HCT116 (cell line): Measurements from ENCODE around the gene BIN2. TPM values are rescaled to one million over a fixed set of nuclear protein-coding genes. Genes with fewer than 3 reads are reported as not detected.

Source experiments
- ATAC-seq: fragments of 200-7000 bp; cut with Tn5 transposase; 2 replicates; pipeline ENCODE4 v1.9.1; 2020; ENCODE audit warnings: mild to moderate bottlenecking, moderate library complexity
- BruUV-seq: library from RNA; stranded (reverse); fragments of 400-500 nt; replicated peaks from 2 replicates; lab custom pipeline; 2021; lab: Mats Ljungman, UMichigan
- CTCF ChIA-PET: fragments of 300-600 bp; sonication (Branson Sonifier 250); formaldehyde crosslinking; loops from one replicate; lab custom pipeline; 2021; ENCODE audit warnings: antibody characterized with exemption; lab: Charles Lee
- POLR2A ChIA-PET: fragments of 300-600, 350-600 bp; sonication (Branson Sonifier 250); formaldehyde crosslinking; loops from one replicate; lab custom pipeline; 2021; ENCODE audit warnings: antibody characterized with exemption; lab: Charles Lee
- RAD21 ChIA-PET, 2 experiments: fragments of 300-600 bp; sonication (Branson Sonifier 250); formaldehyde crosslinking; loops; one replicate each; lab custom pipeline; 2023; ENCODE audit warnings: low total read pairs in 2 of 2; ENCODE audit not compliant: uncharacterized antibody in 2 of 2, unreplicated experiment in 2 of 2, low non-redundant PET in 1 of 2; lab: Charles Lee
- DNase-seq: peaks from one replicate; pipeline ENCODE4 v3.0.0-alpha.2; 2010; ENCODE audit warnings: low read depth, low spot score
- H2AFZ ChIP-seq: fragments of 200-600 bp; shearing (Covaris generic), sonication (generic); 2 replicates; pipeline ENCODE4 v1.6.1; 2017; ENCODE audit warnings: low read depth, mixed run types, mixed read lengths, antibody characterized with exemption, low read length; ENCODE audit not compliant: poor library complexity, severe bottlenecking
- H3K27ac ChIP-seq: 2 replicates; pipeline ENCODE4 v1.5.1; 2012; ENCODE audit warnings: low read depth, low read length
- H3K27me3 ChIP-seq: fragments of 200-600 bp; sonication (generic); 2 replicates; pipeline ENCODE4 v1.6.1; 2016; ENCODE audit warnings: mixed run types, low read length, mixed read lengths; ENCODE audit not compliant: insufficient read depth
- H3K36me3 ChIP-seq, 2 experiments: fragments of 200-500 bp in 1 of 2; fragments of 200-600 bp in 1 of 2; sonication (Bioruptor generic) in 1 of 2; sonication (generic) in 1 of 2; 2 replicates each; pipeline versions ENCODE4 v1.5.1 to v1.6.1; 2014 to 2016; ENCODE audit warnings: low read length in 2 of 2, inconsistent platforms in 1 of 2, mixed read lengths in 1 of 2, mixed run types in 1 of 2; ENCODE audit not compliant: insufficient read depth in 2 of 2, control insufficient read depth in 1 of 2
- H3K4me1 ChIP-seq, 2 experiments: fragments of 200-600 bp in 1 of 2; sonication (generic) in 1 of 2; 2 replicates each; pipeline versions ENCODE4 v1.5.1 to v1.6.1; 2012 to 2017; ENCODE audit warnings: low read length in 2 of 2, inconsistent platforms in 1 of 2, mild to moderate bottlenecking in 1 of 2, mixed read lengths in 1 of 2, mixed run types in 1 of 2, moderate library complexity in 1 of 2; ENCODE audit not compliant: insufficient read depth in 2 of 2, control insufficient read depth in 1 of 2
- H3K4me2 ChIP-seq: fragments of 200-600 bp; sonication (generic); 2 replicates; pipeline ENCODE4 v1.6.1; 2017; ENCODE audit warnings: mixed run types, low read length, mixed read lengths
- H3K4me3 ChIP-seq, 2 experiments: fragments of 200-600 bp in 1 of 2; sonication (generic) in 1 of 2; replicated peaks in 1 of 2; 2 replicates each; pipeline ENCODE4 v1.5.1; 2011 to 2016; ENCODE audit warnings: low read length in 2 of 2, control low read depth in 1 of 2, low read depth in 1 of 2, mild to moderate bottlenecking in 1 of 2, mixed read lengths in 1 of 2, mixed run types in 1 of 2
- H3K79me2 ChIP-seq: fragments of 200-600 bp; sonication (generic); 2 replicates; pipeline ENCODE4 v1.6.1; 2017; ENCODE audit warnings: mild to moderate bottlenecking, mixed run types, low read length, moderate library complexity, mixed read lengths; ENCODE audit not compliant: insufficient read depth
- H3K9ac ChIP-seq: fragments of 200-600 bp; sonication (generic); 2 replicates; pipeline ENCODE4 v1.6.1; 2016; ENCODE audit warnings: low read length, mixed read lengths
- H3K9me2 ChIP-seq: fragments of 200-600 bp; sonication (generic), shearing (Covaris generic); 2 replicates; pipeline ENCODE4 v1.6.1; 2017; ENCODE audit warnings: mixed run types, mild to moderate bottlenecking, moderate library complexity; ENCODE audit not compliant: insufficient read depth
- H3K9me3 ChIP-seq, 2 experiments: fragments of 200-500 bp in 1 of 2; fragments of 200-600 bp in 1 of 2; sonication (Bioruptor generic) in 1 of 2; sonication (generic) in 1 of 2; 2 replicates each; pipeline ENCODE4 v1.6.1; 2014 to 2017; ENCODE audit warnings: low read length in 2 of 2, mixed read lengths in 2 of 2, inconsistent platforms in 1 of 2, low read depth in 1 of 2, mild to moderate bottlenecking in 1 of 2, mixed run types in 1 of 2, moderate library complexity in 1 of 2; ENCODE audit not compliant: control insufficient read depth in 1 of 2, insufficient read depth in 1 of 2
- H4K20me1 ChIP-seq: fragments of 200-600 bp; sonication (generic), shearing (Covaris generic); 2 replicates; pipeline ENCODE4 v1.6.1; 2017; ENCODE audit warnings: mixed run types, mild to moderate bottlenecking, moderate library complexity; ENCODE audit not compliant: insufficient read depth
- CBX3 ChIP-seq: IDR thresholded peaks from 2 replicates; pipeline ENCODE4 v1.6.1; 2012; ENCODE audit warnings: low read depth
- EGR1 ChIP-seq: IDR thresholded peaks from 2 replicates; pipeline ENCODE4 v1.6.1; 2012; ENCODE audit warnings: low read depth
- ELF1 ChIP-seq: IDR thresholded peaks from 2 replicates; pipeline ENCODE4 v1.6.1; 2012; ENCODE audit warnings: low read depth, borderline replicate concordance
- EZH2 ChIP-seq: fragments of 200-600 bp; sonication (generic); IDR thresholded peaks from 2 replicates; pipeline ENCODE4 v1.6.1; 2017; ENCODE audit warnings: antibody characterized with exemption, mixed run types
- EZH2phosphoT487 ChIP-seq: fragments of 200-600 bp; IDR thresholded peaks from 2 replicates; pipeline ENCODE4 v1.6.1; 2018; ENCODE audit warnings: antibody characterized with exemption, borderline replicate concordance
- POLR2A ChIP-seq: IDR thresholded peaks from 2 replicates; pipeline ENCODE4 v1.7.0; 2011; ENCODE audit warnings: borderline replicate concordance; ENCODE audit not compliant: insufficient read depth, insufficient read length; ENCODE audit errors: extremely low read depth
- RAD21 ChIP-seq: IDR thresholded peaks from 2 replicates; pipeline ENCODE4 v1.6.1; 2012; ENCODE audit warnings: low read depth, mild to moderate bottlenecking
- SIN3A ChIP-seq: IDR thresholded peaks from 2 replicates; pipeline ENCODE4 v1.6.1; 2012; ENCODE audit warnings: low read depth
- SP1 ChIP-seq: IDR thresholded peaks from 2 replicates; pipeline ENCODE4 v1.6.1; 2012; ENCODE audit warnings: low read depth
- SRF ChIP-seq: IDR thresholded peaks from 2 replicates; pipeline ENCODE4 v1.6.1; 2012; ENCODE audit warnings: low read depth
- TCF7L2 ChIP-seq: IDR thresholded peaks from 2 replicates; pipeline ENCODE4 v1.7.0; 2011; ENCODE audit warnings: borderline replicate concordance, inconsistent platforms; ENCODE audit not compliant: insufficient read depth, insufficient read length; ENCODE audit errors: extremely low read depth
- YY1 ChIP-seq: IDR thresholded peaks from 2 replicates; pipeline ENCODE4 v1.6.1; 2011; ENCODE audit warnings: low read length, low read depth, moderate library complexity, mild to moderate bottlenecking; ENCODE audit not compliant: insufficient replicate concordance; ENCODE audit errors: extremely low read depth
- ZNF274 ChIP-seq: fragments of 200-500 bp; sonication (Bioruptor generic); IDR thresholded peaks from 2 replicates; pipeline ENCODE4 v1.6.1; 2014; ENCODE audit warnings: mild to moderate bottlenecking, low read depth, low read length, inconsistent platforms
- intact Hi-C: fragments of 100-400 bp; cut with micrococcal nuclease; formaldehyde crosslinking; loops from 2 replicates; pipeline ENCODE4 v1.10.0; 2022
- total RNA-seq: library from RNA; stranded (reverse); gene quantifications from one replicate; pipeline ENCODE4 v1.2.1, GENCODE V29; 2021; ENCODE audit not compliant: unreplicated experiment
- TF ChIP-seq, protein P1 (sequence below): IDR thresholded peaks from 2 replicates; pipeline ENCODE4 v1.6.1; 2012; ENCODE audit warnings: low read depth
- TF ChIP-seq, protein P2 (sequence below): IDR thresholded peaks from 2 replicates; pipeline ENCODE4 v1.6.1; 2012

The BIN2 gene
- total RNA-seq, 1 experiment from 2014 or later: 0.22 TPM

DNA sequence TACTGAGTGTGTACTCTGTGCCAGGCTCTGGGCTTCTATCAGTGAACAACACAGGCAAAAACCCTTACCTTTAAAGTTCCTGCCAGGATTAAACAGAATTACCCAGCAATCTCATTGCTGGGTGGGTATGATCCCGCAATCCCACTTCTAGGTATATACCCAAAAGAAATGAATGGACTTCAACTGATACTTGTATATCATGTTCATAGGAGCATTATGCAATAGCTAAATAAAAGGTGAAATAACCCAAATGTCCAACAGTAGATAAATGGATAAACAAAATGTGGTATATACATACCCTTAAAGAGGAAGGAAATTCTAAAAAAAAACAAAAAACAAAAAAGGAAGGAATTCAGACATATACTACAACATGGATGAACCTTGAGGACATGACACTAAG lies 70.7 kb downstream of the BIN2 start:
- no peaks in the 10 kb centered on the region for H3K27me3 ChIP-seq
- peaks cover 5% of the 10 kb centered on the region; the same call in 1 of the 2 replicates for H4K20me1 ChIP-seq
- ChIA-PET RAD21 (no interaction called here), POLR2A (interaction anchor here (0.5 to 1.3 kb wide), 3 partner anchors 9 to 739 kb away, joined by 3 to 4 read pairs (median 3); no protein-coding TSS in a partner anchor), CTCF (interaction anchor here (0.8 to 1.6 kb wide), 4 partner anchors 9 to 88 kb away, joined by 7 to 23 read pairs (median 8); partner anchors contain the start of gene DAZAP2)
- intact Hi-C loops: no loop called here
- H3K27ac ChIP-seq: no peak overlapping the region
- BruUV-seq: no TSS peak
- no peaks in the 10 kb centered on the region for H3K4me1 ChIP-seq
- DNase-seq (no peak), ATAC-seq (no peak)
- no peaks in the 10 kb centered on the region for H3K9me3 ChIP-seq
- no peak overlapping the region for H3K4me3 ChIP-seq
- no peak overlapping the region for H3K9ac ChIP-seq
- no peak overlapping the region for H3K4me2 ChIP-seq
- TF ChIP-seq SIN3A (no peak), SRF (no peak), CBX3 (no peak), ELF1 (no peak), ZNF274 (no peak)
- peaks cover 2 to 9% of the 10 kb centered on the region in 2 experiments; a peak in 2 of 4 replicates for H3K36me3 ChIP-seq
- no peaks in the 10 kb centered on the region for H3K9me2 ChIP-seq
- H3K79me2 ChIP-seq: peaks cover 33% of the 10 kb centered on the region
- no peak overlapping the region for H2AFZ ChIP-seq

DNA sequence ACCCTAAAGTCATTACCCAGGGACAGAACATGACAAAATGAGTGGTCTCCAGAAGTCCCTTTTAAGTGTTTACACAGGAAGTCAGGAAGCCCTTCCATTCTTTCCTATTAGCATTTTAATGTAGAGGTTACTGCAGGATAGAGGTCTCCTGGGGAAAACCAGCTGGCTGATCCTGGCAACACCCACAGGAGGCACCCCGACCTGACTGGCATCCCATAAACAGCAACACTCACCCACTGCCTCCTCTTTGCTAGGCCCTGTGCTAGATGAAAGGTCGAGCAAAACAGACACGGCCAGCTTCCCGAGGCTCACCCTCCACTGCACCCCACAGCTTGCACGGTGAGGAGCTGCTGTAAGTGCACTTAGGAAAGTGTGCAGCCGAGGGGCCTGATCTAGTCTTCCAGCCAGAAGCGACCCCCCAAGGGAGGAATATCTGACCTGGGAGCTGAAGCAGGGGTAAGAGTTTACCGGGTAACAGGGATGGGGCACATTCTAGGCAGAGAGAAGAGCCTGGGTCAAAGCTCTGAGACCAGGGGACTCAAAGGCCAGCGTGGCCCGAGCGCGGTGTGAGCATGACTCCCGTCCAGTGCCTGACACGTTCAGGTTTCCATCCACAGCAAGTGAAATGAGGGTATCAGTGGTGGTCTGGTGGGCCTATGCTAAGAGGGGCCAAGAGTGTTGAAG lies 76.3 kb downstream of the BIN2 start:
- peaks cover 9% of the 10 kb centered on the region for H3K79me2 ChIP-seq
- no peaks in the 10 kb centered on the region; the same call in 1 of the 2 replicates for H4K20me1 ChIP-seq
- ChIA-PET POLR2A (no interaction called here), RAD21 (no interaction called here), CTCF (no interaction called here)
- no peaks in the 10 kb centered on the region for H3K9me3 ChIP-seq
- H3K4me1 ChIP-seq: peaks cover 0 to 6% of the 10 kb centered on the region in 2 experiments; a peak in 1 of 4 replicates
- no peaks in the 10 kb centered on the region for H3K27me3 ChIP-seq
- H3K4me2 ChIP-seq: no peak overlapping the region
- no peak overlapping the region for H3K4me3 ChIP-seq
- no peaks in the 10 kb centered on the region for H3K9me2 ChIP-seq
- intact Hi-C loops: no loop called here
- ATAC-seq (no peak), DNase-seq (no peak)
- H2AFZ ChIP-seq: no peak overlapping the region
- peaks cover 19 to 24% of the 10 kb centered on the region in 2 experiments for H3K36me3 ChIP-seq
- no TSS peak for BruUV-seq
- no peak overlapping the region for H3K27ac ChIP-seq
- no peak overlapping the region for H3K9ac ChIP-seq
- TF ChIP-seq EZH2: no peak
- TF ChIP-seq, protein P1, sequence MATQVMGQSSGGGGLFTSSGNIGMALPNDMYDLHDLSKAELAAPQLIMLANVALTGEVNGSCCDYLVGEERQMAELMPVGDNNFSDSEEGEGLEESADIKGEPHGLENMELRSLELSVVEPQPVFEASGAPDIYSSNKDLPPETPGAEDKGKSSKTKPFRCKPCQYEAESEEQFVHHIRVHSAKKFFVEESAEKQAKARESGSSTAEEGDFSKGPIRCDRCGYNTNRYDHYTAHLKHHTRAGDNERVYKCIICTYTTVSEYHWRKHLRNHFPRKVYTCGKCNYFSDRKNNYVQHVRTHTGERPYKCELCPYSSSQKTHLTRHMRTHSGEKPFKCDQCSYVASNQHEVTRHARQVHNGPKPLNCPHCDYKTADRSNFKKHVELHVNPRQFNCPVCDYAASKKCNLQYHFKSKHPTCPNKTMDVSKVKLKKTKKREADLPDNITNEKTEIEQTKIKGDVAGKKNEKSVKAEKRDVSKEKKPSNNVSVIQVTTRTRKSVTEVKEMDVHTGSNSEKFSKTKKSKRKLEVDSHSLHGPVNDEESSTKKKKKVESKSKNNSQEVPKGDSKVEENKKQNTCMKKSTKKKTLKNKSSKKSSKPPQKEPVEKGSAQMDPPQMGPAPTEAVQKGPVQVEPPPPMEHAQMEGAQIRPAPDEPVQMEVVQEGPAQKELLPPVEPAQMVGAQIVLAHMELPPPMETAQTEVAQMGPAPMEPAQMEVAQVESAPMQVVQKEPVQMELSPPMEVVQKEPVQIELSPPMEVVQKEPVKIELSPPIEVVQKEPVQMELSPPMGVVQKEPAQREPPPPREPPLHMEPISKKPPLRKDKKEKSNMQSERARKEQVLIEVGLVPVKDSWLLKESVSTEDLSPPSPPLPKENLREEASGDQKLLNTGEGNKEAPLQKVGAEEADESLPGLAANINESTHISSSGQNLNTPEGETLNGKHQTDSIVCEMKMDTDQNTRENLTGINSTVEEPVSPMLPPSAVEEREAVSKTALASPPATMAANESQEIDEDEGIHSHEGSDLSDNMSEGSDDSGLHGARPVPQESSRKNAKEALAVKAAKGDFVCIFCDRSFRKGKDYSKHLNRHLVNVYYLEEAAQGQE: no peak
- no peak for TF ChIP-seq YY1
- TF ChIP-seq, protein P2, sequence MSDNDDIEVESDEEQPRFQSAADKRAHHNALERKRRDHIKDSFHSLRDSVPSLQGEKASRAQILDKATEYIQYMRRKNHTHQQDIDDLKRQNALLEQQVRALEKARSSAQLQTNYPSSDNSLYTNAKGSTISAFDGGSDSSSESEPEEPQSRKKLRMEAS: no peak
- TF ChIP-seq SP1: no peak
- no peak for TF ChIP-seq ZNF274
- no peak for TF ChIP-seq RAD21
- TF ChIP-seq TCF7L2: no peak
- TF ChIP-seq EZH2phosphoT487: no peak
- TF ChIP-seq POLR2A: no peak
- no peak for TF ChIP-seq EGR1
